GM20431 (cell line): ENCODE results near the gene ADCY5.

Experiments used
- in situ Hi-C: fragments of 300-500 bp; cut with MseI, MboI; formaldehyde crosslinking; loops from one replicate; pipeline ENCODE4 v1.15.0; 2020; ENCODE audit warnings: low sequenced_read_pairs; ENCODE audit not compliant: unreplicated experiment

The ADCY5 gene

DNA sequence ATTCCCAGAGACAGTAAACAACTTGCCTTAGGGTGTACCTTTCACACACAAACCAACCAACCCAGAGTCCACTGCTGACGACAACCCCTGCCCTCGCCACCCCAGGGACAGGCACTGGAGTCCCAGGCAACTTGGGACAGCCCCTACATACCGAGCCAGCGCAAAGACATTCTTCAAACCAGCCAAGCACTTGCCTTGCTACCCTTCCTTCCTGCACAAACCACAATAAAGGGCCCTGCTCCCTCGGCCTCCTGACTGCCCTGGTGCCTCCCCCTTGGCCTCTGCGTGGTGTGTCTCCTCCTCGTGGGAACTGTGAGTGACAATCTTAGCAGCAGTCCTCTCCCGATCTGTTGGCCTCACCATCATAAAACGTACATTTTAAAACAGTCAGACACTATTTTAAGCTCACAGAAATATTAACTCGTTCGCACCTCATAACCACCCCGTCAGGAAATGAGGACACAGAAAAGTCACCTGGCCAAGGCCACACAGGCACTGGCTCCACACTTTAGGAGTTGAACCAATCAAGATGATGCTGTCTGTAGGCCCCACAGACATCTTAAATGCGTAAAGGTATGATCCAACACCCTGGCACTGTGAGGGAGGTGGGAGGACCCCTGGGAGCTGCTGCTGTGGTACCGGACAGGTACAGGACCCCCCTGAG is 113.8 kb downstream of the ADCY5 start:
- in situ Hi-C loops, result loop anchor here (25.0 kb wide), 1 partner anchor 227 kb away; no protein-coding TSS in a partner anchor

DNA sequence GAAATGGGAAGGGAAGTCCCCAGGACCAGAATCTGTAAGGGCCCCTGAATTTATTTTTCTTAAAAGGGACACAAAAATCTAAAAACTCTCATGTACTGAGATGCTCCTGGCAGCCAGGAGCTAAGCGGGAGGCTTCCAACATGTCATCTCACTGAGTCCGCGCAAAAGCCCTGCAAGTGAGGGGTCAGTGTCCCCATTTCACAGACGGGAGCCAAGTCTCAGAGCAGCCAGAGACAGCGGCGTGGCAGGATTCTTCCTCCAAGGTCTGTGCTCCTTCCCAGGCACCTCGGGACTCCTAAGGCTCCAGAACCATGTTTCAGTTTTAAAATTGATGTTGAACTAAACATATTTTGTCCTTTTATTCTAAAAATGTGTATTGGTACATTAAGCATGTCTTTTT is 114.8 kb downstream of the ADCY5 start:
- in situ Hi-C loops, result loop anchor here (25.0 kb wide), 1 partner anchor 228 kb away; no protein-coding TSS in a partner anchor

GRCh38 chr3:123333401-123333800 is 115.5 kb downstream of the ADCY5 start:
- in situ Hi-C loops, result loop anchor here (25.0 kb wide), 1 partner anchor 229 kb away; no protein-coding TSS in a partner anchor

GRCh38 chr3:123332124-123332641 is 116.7 kb downstream of the ADCY5 start:
- in situ Hi-C loops, result loop anchor here (25.0 kb wide), 1 partner anchor 230 kb away; no protein-coding TSS in a partner anchor

DNA sequence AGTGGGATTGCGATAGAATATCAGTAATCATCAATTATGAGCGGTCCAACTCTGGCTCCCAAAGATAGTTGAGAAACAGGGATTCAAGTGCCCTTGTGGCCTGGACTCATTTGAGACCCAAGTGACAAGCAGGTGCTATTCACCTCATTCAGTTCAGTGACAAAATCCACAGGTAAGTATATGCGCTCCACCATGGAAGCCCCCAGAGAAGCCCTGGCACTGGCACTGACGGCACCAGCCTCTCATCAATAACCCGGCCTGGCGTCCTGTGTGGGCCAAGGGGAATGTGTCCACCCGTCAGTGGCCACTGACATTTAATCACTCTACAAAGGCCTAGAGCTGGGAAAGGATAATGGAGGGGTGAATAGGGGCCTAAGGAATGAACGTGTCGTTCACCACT is 117.2 kb downstream of the ADCY5 start:
- in situ Hi-C loops, result loop anchor here (25.0 kb wide), 1 partner anchor 231 kb away; no protein-coding TSS in a partner anchor

- in situ Hi-C loops, result loop anchor here (25.0 kb wide), 1 partner anchor 231 kb away; no protein-coding TSS in a partner anchor
Observed at GRCh38 chr3:123331006-123331405, 117.9 kb downstream of the ADCY5 start.

DNA sequence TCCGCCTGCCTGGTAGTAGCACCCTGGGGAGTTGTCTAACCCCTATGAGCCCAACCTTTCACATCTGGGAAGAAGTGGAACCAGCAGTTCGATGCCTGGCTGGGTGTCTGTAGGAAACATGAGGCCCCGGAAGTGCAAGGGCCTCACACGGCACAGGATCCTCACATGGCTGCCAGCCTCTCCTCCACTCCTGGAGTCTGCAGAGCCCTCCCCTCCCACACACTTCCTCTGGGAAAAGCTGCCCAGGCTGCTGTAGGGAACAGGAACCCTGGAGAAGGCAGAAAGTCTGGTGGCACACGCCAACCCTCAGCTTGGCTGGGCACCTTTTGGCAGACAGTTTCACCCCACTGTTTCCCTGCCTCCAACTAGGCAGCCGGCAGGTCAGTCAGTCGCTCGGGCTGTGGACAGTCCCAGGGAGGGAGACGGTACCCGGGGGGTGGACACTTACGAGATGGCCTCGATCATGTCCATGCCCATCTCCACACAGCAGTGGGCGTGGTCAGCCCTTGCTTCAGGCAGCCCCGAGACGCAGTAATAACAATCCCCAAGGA is 118.4 kb downstream of the ADCY5 start:
- in situ Hi-C loops, result loop anchor here (25.0 kb wide), 1 partner anchor 232 kb away; no protein-coding TSS in a partner anchor

GRCh38 chr3:123329636-123330340 is 119.1 kb downstream of the ADCY5 start:
- in situ Hi-C loops, result loop anchor here (25.0 kb wide), 1 partner anchor 233 kb away; no protein-coding TSS in a partner anchor

DNA sequence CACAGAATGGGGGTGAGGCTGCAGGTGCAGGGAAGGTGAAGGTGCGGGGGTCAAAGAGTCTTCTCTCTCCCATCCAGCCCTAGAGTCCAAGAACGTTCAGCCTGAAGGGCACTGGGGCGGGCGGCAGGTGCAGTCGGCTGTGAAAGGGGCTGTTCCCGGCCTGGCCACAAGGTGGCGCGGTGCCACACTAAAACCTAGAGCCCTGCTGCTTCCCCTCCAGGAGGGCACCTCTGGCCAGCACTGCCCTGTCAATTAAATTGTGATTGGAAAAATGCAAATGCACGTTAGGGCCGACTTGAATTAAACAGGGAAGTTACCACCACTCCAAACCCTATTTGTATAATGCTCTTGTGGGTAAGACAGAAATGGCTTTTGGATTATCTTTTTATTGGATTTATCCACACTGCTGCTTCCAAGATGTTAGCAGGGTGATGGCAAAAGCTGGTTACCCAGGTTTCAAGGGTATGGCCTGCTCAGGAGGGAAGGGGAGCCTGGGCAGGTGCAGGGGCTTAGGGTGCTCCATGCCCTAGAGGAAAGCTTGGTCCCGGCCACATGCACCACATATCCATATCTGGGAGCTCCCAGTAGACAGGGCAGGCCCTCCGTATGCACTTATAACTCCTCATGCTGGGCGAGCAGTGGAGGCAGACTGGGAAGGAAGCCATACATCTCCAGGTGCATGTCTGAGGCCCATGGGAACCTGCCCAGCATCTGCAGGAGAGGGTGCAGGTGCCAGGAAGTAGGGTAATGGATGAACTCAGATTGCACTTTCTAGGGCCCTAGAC is 119.8 kb downstream of the ADCY5 start:
- in situ Hi-C loops, result loop anchor here (25.0 kb wide), 1 partner anchor 233 kb away; no protein-coding TSS in a partner anchor

DNA sequence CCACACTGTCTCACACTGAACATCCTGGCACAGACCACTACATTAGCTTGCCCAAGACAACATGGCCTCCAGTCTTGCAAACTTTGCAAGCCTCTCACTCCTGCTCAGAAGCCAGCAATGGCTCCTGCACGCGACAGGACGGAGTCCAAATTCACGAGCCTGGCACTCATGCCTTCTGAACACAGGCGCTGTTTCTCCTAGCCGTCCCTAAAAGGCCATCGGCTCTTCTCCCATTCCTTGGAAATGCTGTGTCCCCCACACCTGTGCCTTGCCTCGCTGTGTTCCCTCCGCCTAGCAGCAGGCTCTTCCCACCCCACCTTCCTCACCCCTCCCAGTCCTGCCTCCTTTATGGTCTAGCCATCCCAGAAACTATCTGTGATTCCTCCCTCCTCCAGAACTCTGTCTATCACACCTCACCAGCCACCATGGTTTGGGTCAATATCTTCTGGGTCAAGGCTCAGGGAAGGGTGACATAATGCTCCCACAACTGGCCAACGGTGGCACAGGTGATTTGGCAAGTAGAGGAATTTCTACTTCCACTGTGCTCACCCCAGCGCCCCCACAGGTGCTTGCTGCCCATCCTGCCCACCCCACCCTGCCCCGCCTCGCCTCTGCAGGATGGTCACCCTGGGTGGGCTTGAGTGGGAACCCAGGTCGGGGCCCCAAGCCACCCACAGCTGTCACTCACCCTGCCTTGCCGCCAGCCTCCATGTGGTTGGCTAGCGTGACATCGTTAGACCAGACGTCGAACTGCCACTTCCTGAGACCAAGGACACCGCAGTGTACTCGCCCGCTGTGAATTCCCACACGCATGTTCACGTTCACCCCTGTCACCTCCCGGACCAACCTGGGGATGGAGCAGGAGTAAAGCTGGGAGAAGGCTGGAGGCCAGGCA is 120.7 kb downstream of the ADCY5 start:
- in situ Hi-C loops, result loop anchor here (25.0 kb wide), 1 partner anchor 234 kb away; no protein-coding TSS in a partner anchor

- in situ Hi-C loops, result loop anchor here (25.0 kb wide), 1 partner anchor 235 kb away; no protein-coding TSS in a partner anchor
Observed at GRCh38 chr3:123327480-123327879, 121.4 kb downstream of the ADCY5 start.

DNA sequence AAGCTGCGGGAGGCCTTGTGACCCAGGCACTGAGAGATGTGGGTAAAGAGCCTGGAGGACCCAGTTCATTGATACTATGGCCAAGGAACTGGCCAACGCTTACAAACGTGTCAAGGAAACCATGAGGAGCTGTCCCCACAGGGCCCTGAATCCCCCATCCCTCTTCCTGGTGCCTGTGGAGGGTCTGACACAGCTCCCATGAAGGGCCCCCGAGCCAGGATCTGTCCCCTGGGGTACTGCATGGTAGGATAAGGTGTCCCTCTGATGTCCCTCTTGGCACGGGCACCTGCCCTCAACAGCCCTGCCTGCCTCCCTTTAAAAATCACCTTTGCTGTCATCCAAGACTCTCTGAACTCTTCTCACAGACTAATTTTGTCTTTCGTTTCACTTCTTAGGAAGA is 122.4 kb downstream of the ADCY5 start:
- in situ Hi-C loops, result loop anchor here (25.0 kb wide), 1 partner anchor 236 kb away; no protein-coding TSS in a partner anchor

GRCh38 chr3:123325766-123326256 is 123.1 kb downstream of the ADCY5 start:
- in situ Hi-C loops, result loop anchor here (25.0 kb wide), 1 partner anchor 236 kb away; no protein-coding TSS in a partner anchor

DNA sequence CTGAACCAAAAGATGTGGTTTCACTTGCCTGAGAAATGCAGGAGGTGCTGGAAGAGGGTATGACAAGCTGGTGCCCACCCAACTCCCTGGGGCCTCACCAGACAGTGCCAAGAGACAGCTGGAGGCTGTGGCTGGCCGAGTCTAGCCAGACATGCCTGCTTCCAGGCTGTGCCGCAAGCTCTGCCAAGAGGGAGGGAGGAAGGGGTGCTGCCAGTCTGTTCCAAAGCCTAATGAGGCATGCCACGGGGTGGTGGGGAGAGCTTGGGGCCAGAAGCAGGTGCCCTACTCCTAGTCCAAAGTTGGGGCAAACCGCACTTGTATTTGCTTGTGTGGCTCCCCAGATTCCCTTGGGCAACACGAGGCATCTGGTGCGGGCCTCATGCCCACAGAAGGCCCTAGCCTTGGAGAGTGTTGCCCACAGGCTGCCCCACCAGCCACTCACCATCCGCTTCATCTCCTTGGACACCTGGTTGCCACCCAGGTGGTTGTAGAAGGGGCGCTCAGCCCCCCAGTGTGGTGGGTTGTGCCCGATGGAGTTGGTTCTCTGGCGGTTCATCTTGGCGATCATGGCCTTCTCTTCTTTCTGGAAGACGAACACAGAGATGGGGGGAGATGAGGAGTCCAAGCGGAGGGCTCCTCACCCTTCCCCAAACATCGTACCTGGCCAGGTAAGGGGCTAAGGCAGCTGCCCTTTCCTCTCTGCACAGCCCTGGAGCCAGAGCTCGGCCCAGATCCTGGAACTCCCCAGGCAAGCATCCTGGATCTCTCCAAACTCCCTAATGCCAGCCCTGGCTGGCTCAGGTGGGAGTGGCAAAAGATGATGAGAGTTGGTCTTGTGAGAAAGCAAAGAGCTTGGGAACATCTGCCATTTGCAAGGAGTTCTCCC is 123.8 kb downstream of the ADCY5 start:
- in situ Hi-C loops, result loop anchor here (25.0 kb wide), 1 partner anchor 237 kb away; no protein-coding TSS in a partner anchor

- in situ Hi-C loops, result no loop called here
Observed at GRCh38 chr3:123323781-123324180, 125.1 kb downstream of the ADCY5 start.

DNA sequence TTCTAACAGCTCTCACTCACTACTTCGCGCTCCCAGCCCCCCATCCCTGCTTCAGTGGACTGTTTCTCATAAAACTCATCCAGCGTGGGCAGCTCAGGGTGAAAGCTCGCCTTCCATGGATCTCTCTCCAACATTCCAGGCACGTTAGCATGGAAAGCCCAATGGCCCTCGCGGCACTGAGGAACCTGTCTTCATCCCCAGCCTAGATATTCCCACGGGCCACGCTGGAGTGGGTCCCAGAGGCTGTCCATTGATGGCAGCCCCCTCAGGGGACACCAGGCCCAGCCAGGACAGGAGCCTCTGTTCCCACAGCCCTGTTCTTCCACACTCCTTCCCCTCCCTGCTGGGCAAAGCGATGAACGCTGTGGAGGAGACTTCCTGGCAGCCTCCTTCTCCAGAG is 126.0 kb downstream of the ADCY5 start:
- in situ Hi-C loops, result no loop called here

DNA sequence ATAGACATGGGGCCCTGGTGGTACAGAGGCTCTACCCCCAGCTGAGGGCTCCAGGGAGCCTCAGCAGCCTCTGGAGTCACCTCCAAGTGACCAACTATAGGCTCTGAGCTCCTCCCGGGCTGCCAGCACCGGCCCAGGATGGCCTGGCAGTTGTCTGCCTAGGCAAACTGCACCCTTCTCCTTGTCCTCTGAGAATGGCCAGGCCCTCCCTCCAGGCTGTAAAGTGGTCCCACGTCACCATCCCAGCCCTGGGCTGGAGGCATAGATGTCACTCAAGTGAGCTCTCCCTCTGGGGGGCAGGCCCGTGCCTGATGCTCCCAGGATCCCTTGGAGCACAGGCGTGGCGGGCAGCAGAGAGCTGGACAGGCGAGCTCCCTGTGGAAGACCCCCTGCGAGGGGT is 127.1 kb downstream of the ADCY5 start:
- in situ Hi-C loops, result no loop called here
